ENCODE results near the gene GPR146.
"Not testable (repeated sequence)": the region's sequence is repeated elsewhere in the genome, so short reads cannot be mapped to it uniquely, and the experiment has no call there.

Gene GPR146

GRCh38 chr7:1002445-1002844, 41.9 kb upstream of the GPR146 start:
- not testable (repeated sequence) for H3K27me3 ChIP-seq (ENCODE audit: control insufficient read depth, insufficient read depth, low read length); H2AFZ ChIP-seq; H3K79me2 ChIP-seq; H3K9ac ChIP-seq; H3K9me3 ChIP-seq (ENCODE audit: control insufficient read depth, low read length); H3K4me1 ChIP-seq; H3K4me2 ChIP-seq (ENCODE audit: low read length); H3K4me3 ChIP-seq (ENCODE audit: low read depth, low read length); H3K36me3 ChIP-seq (ENCODE audit: control insufficient read depth, insufficient read depth, low read length); H3K27ac ChIP-seq

GRCh38 chr7:1004018-1004852, 40.1 kb upstream of the GPR146 start:
- no peaks in the 10 kb centered on the region for H3K27me3 ChIP-seq (ENCODE audit: control insufficient read depth, insufficient read depth, low read length)
- H2AFZ ChIP-seq = no peak overlapping the region
- no peak overlapping the region for H3K4me3 ChIP-seq (ENCODE audit: low read depth, low read length)
- no peak overlapping the region for H3K4me2 ChIP-seq (ENCODE audit: low read length)
- H3K4me1 ChIP-seq = no peaks in the 10 kb centered on the region
- H3K27ac ChIP-seq = no peak overlapping the region
- no peaks in the 10 kb centered on the region for H3K9me3 ChIP-seq (ENCODE audit: control insufficient read depth, low read length)
- H3K36me3 ChIP-seq (ENCODE audit: control insufficient read depth, insufficient read depth, low read length) = no peaks in the 10 kb centered on the region
- H3K79me2 ChIP-seq = no peaks in the 10 kb centered on the region
- no peak for TF ChIP-seq CTCF (IDR thresholded peaks at IDR 0.05)
- no peak overlapping the region for H3K9ac ChIP-seq

DNA sequence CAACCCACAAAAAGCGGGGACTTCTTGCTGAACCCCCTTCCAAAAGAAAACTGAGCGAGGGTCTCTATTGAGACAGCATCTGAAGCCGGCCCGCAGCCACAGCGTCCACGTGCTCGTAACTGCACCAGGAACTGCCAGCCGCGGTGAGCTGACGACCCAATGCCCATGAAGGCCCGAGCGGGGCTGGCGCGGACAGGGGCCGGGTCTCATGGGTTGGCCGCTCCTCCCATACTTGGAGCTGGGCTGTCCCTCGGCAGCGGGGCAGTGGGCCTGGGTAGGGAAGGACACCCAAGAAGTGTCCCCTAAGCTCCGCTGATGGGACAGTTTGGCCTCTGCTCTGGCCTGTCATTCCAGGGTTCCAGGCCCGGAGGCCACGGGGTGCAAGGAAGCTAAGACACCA, 39.0 kb upstream of the GPR146 start:
- Histone ChIP-seq H2AFZ (no peak overlapping the region), H3K36me3 (ENCODE audit: control insufficient read depth, insufficient read depth, low read length) (no peaks in the 10 kb centered on the region), H3K9me3 (ENCODE audit: control insufficient read depth, low read length) (no peaks in the 10 kb centered on the region), H3K27ac (no peak overlapping the region), H3K79me2 (no peaks in the 10 kb centered on the region), H3K4me2 (ENCODE audit: low read length) (no peak overlapping the region), H3K9ac (no peak overlapping the region), H3K4me1 (no peaks in the 10 kb centered on the region), H3K4me3 (ENCODE audit: low read depth, low read length) (no peak overlapping the region), H3K27me3 (ENCODE audit: control insufficient read depth, insufficient read depth, low read length) (no peaks in the 10 kb centered on the region)
- TF ChIP-seq CTCF (IDR thresholded peaks at IDR 0.05) = no peak

- Histone ChIP-seq H3K4me1 (no peaks in the 10 kb centered on the region), H3K4me3 (ENCODE audit: low read depth, low read length) (no peak overlapping the region), H3K79me2 (no peaks in the 10 kb centered on the region), H3K9me3 (ENCODE audit: control insufficient read depth, low read length) (no peaks in the 10 kb centered on the region), H3K27me3 (ENCODE audit: control insufficient read depth, insufficient read depth, low read length) (no peaks in the 10 kb centered on the region), H3K4me2 (ENCODE audit: low read length) (no peak overlapping the region), H3K9ac (no peak overlapping the region), H3K27ac (no peak overlapping the region), H3K36me3 (ENCODE audit: control insufficient read depth, insufficient read depth, low read length) (no peaks in the 10 kb centered on the region), H2AFZ (no peak overlapping the region)
- no peak for TF ChIP-seq CTCF (IDR thresholded peaks at IDR 0.05)
These were observed 36.4 kb upstream of the GPR146 start for GRCh38 chr7:1007901-1008300.

- no peak overlapping the region for H3K27ac ChIP-seq
- TF ChIP-seq CTCF (IDR thresholded peaks at IDR 0.05) = no peak
- H3K36me3 ChIP-seq (ENCODE audit: control insufficient read depth, insufficient read depth, low read length) = no peaks in the 10 kb centered on the region
These were observed 35.5 kb upstream of the GPR146 start for GRCh38 chr7:1008733-1009363.

More at GRCh38 chr7:1008733-1009363, 35.5 kb upstream of the GPR146 start:
- H3K4me2 ChIP-seq (ENCODE audit: low read length) = no peak overlapping the region
- no peaks in the 10 kb centered on the region for H3K27me3 ChIP-seq (ENCODE audit: control insufficient read depth, insufficient read depth, low read length)
- no peak overlapping the region for H3K4me3 ChIP-seq (ENCODE audit: low read depth, low read length)
- no peaks in the 10 kb centered on the region for H3K79me2 ChIP-seq
- no peaks in the 10 kb centered on the region for H3K4me1 ChIP-seq
- H3K9me3 ChIP-seq (ENCODE audit: control insufficient read depth, low read length) = no peaks in the 10 kb centered on the region
- no peak overlapping the region for H2AFZ ChIP-seq
- H3K9ac ChIP-seq = no peak overlapping the region

All from parathyroid adenoma (tissue), 2 donors.